OCI-LY7 (cell line): Measurements from ENCODE around the gene GOLGA8R.
"Not testable (repeated sequence)": the region's sequence is repeated elsewhere in the genome, so short reads cannot be mapped to it uniquely, and the experiment has no call there.

ENCODE experiments used
- EZH2phosphoT487 ChIP-seq: fragments of 200-600 bp; sonication (generic); IDR thresholded peaks from 2 replicates; pipeline ENCODE4 v1.6.1; 2018; ENCODE audit warnings: low read depth, borderline replicate concordance, mild to moderate bottlenecking, mixed run types, antibody characterized with exemption, low read length, moderate library complexity, mixed read lengths
- TF ChIP-seq, protein P1 (sequence below): fragments of 200-600 bp; sonication (generic); conservative IDR thresholded peaks from 2 replicates; pipeline ENCODE4 v1.5.1; 2014; ENCODE audit warnings: mild to moderate bottlenecking, antibody characterized with exemption, low read length, moderate library complexity, mixed read lengths

DNA sequence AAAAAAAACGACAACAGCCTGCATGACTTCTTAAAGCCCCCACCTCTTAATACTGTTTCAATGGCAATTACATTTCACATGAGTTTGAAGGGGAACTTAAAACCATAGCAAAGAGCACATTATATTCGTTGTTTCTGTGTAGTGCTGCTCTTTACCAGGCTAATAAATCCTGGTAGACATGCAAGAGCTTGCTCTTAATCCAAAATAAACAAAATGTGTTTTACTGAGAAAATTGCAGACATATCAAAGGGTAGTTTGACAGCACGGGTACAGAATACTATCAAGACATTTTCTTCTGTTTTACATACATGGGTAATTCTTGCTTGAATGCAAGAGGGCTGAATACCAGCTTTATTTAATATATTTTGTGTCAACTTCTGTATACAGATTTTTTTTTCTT, 24.3 kb upstream of the GOLGA8R start:
- TF ChIP-seq, protein P1, sequence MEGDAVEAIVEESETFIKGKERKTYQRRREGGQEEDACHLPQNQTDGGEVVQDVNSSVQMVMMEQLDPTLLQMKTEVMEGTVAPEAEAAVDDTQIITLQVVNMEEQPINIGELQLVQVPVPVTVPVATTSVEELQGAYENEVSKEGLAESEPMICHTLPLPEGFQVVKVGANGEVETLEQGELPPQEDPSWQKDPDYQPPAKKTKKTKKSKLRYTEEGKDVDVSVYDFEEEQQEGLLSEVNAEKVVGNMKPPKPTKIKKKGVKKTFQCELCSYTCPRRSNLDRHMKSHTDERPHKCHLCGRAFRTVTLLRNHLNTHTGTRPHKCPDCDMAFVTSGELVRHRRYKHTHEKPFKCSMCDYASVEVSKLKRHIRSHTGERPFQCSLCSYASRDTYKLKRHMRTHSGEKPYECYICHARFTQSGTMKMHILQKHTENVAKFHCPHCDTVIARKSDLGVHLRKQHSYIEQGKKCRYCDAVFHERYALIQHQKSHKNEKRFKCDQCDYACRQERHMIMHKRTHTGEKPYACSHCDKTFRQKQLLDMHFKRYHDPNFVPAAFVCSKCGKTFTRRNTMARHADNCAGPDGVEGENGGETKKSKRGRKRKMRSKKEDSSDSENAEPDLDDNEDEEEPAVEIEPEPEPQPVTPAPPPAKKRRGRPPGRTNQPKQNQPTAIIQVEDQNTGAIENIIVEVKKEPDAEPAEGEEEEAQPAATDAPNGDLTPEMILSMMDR: not testable (repeated sequence)
- not testable (repeated sequence) for TF ChIP-seq EZH2phosphoT487
